DMS53 treated with DMSO at 0.1 percent for 48 hours (cell line): ENCODE results near the gene LRCOL1.

ENCODE experiments used
- DNase-seq: peaks from one replicate; lab custom pipeline; 2025; ENCODE audit not compliant: unreplicated experiment; lab: John Stamatoyannopoulos, UW

Gene LRCOL1

GRCh38 chr12:132568826-132569480 lies 41.4 kb downstream of the LRCOL1 start:
- no peak for DNase-seq

- DNase-seq = no peak
These were observed 42.1 kb downstream of the LRCOL1 start for GRCh38 chr12:132568301-132568700.

GRCh38 chr12:132566516-132567131 lies 43.8 kb downstream of the LRCOL1 start:
- no peak for DNase-seq

GRCh38 chr12:132565365-132565764 lies 45.0 kb downstream of the LRCOL1 start:
- DNase-seq = no peak

GRCh38 chr12:132563911-132564310 lies 46.5 kb downstream of the LRCOL1 start:
- no peak for DNase-seq

GRCh38 chr12:132562489-132563021 lies 47.8 kb downstream of the LRCOL1 start:
- DNase-seq = no peak

GRCh38 chr12:132561427-132562156 lies 48.8 kb downstream of the LRCOL1 start:
- DNase-seq = no peak

GRCh38 chr12:132560614-132561426 lies 49.6 kb downstream of the LRCOL1 start:
- DNase-seq = peak; percentile 77

- DNase-seq = no peak
These were observed 50.1 kb downstream of the LRCOL1 start for GRCh38 chr12:132560364-132560613.

GRCh38 chr12:132559652-132560363 lies 50.6 kb downstream of the LRCOL1 start:
- peak; percentile 46 for DNase-seq

- DNase-seq = peak; percentile 11
These were observed 51.3 kb downstream of the LRCOL1 start for GRCh38 chr12:132558861-132559623.

GRCh38 chr12:132558042-132558856 lies 52.1 kb downstream of the LRCOL1 start:
- DNase-seq = no peak

GRCh38 chr12:132557291-132558015 lies 52.9 kb downstream of the LRCOL1 start:
- DNase-seq = no peak

GRCh38 chr12:132556801-132557200 lies 53.6 kb downstream of the LRCOL1 start:
- DNase-seq = no peak

GRCh38 chr12:132556216-132556615 lies 54.2 kb downstream of the LRCOL1 start:
- DNase-seq = no peak

GRCh38 chr12:132555686-132556085 lies 54.7 kb downstream of the LRCOL1 start:
- no peak for DNase-seq

GRCh38 chr12:132554845-132555630 lies 55.3 kb downstream of the LRCOL1 start:
- DNase-seq = no peak
